ENCODE measurements around the gene FAM240A.

DNA sequence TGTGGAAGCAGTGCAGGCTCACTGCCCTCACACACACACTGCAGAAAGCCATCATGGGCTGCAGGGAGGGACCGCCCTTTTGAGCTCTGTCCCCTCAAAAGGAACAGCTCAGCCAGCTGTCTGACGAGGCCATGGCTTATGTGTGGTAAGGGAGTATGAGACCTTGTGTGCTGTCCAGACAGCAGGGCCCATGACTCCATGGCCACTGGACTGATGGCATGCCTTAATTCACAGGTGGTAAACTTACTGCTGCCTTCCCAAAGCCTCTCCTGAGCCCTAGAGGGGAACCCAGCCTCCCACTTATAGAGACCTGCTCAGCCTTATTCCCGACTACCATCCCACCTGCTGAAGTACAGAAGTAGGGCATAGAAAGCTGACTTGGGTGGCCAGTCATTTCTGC is 5.6 kb downstream of the FAM240A start:
- TF ChIP-seq, protein P1, sequence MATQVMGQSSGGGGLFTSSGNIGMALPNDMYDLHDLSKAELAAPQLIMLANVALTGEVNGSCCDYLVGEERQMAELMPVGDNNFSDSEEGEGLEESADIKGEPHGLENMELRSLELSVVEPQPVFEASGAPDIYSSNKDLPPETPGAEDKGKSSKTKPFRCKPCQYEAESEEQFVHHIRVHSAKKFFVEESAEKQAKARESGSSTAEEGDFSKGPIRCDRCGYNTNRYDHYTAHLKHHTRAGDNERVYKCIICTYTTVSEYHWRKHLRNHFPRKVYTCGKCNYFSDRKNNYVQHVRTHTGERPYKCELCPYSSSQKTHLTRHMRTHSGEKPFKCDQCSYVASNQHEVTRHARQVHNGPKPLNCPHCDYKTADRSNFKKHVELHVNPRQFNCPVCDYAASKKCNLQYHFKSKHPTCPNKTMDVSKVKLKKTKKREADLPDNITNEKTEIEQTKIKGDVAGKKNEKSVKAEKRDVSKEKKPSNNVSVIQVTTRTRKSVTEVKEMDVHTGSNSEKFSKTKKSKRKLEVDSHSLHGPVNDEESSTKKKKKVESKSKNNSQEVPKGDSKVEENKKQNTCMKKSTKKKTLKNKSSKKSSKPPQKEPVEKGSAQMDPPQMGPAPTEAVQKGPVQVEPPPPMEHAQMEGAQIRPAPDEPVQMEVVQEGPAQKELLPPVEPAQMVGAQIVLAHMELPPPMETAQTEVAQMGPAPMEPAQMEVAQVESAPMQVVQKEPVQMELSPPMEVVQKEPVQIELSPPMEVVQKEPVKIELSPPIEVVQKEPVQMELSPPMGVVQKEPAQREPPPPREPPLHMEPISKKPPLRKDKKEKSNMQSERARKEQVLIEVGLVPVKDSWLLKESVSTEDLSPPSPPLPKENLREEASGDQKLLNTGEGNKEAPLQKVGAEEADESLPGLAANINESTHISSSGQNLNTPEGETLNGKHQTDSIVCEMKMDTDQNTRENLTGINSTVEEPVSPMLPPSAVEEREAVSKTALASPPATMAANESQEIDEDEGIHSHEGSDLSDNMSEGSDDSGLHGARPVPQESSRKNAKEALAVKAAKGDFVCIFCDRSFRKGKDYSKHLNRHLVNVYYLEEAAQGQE (IDR thresholded peaks at IDR 0.05; ENCODE audit: low read depth) = no peak
- TF ChIP-seq, protein P2, sequence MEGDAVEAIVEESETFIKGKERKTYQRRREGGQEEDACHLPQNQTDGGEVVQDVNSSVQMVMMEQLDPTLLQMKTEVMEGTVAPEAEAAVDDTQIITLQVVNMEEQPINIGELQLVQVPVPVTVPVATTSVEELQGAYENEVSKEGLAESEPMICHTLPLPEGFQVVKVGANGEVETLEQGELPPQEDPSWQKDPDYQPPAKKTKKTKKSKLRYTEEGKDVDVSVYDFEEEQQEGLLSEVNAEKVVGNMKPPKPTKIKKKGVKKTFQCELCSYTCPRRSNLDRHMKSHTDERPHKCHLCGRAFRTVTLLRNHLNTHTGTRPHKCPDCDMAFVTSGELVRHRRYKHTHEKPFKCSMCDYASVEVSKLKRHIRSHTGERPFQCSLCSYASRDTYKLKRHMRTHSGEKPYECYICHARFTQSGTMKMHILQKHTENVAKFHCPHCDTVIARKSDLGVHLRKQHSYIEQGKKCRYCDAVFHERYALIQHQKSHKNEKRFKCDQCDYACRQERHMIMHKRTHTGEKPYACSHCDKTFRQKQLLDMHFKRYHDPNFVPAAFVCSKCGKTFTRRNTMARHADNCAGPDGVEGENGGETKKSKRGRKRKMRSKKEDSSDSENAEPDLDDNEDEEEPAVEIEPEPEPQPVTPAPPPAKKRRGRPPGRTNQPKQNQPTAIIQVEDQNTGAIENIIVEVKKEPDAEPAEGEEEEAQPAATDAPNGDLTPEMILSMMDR (IDR thresholded peaks at IDR 0.05 in 2 of 3, conservative IDR thresholded peaks at IDR 0.05 in 1 of 3; ENCODE audit: borderline replicate concordance in 1 of 3, insufficient read depth in 1 of 3, low read depth in 2 of 3, low read length in 2 of 3) = no peak
- TF ChIP-seq, protein P3, sequence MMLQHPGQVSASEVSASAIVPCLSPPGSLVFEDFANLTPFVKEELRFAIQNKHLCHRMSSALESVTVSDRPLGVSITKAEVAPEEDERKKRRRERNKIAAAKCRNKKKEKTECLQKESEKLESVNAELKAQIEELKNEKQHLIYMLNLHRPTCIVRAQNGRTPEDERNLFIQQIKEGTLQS (IDR thresholded peaks at IDR 0.05) = no peak
- no peak for TF ChIP-seq EGR1 (IDR thresholded peaks at IDR 0.05; ENCODE audit: low read depth)
- TF ChIP-seq POLR2A (IDR thresholded peaks at IDR 0.05; ENCODE audit: borderline replicate concordance, extremely low read depth, insufficient read depth, insufficient read length) = no peak
- TF ChIP-seq, protein P4, sequence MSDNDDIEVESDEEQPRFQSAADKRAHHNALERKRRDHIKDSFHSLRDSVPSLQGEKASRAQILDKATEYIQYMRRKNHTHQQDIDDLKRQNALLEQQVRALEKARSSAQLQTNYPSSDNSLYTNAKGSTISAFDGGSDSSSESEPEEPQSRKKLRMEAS (IDR thresholded peaks at IDR 0.05) = no peak
- TF ChIP-seq POLR2AphosphoS5 (IDR thresholded peaks at IDR 0.05; ENCODE audit: low read depth, low read length) = no peak
